ENCODE data around the gene TOR4A.
A peak's percentile ranks its signal among the peaks of the same experiment; 100 is the strongest.

Gene TOR4A

GRCh38 chr9:137294681-137295237, 17.2 kb downstream of the TOR4A start:
- DNase-seq (ENCODE audit: low read depth), result no peak

DNA sequence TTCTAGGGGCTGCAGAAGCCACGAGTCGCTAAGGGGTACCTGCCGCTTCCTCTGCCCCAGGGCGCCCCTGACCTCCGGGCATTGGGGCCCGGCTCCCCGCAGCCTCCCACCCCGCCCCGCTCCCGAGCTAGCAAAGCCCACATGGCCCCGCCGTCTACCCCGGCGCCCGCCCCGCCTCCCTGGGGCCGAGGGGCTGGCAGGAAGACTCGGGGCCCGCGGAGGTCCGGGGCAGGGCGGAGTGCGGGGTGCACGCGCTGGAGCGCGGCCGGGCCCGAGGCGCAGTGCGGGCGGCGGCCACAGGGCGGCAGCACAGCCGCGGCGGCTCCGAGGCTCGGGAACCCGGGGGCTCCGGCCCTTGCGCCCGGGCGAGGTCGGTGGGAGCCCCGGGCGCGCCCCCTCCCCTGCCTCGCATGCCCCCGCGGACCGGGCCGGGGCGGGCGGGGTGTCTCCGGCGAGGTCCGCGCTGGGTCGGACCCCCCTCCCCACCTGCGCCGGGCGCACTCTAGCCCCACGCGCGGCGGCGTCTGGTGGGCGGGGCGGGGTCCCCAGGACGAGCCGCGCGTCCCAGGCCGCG, 17.8 kb downstream of the TOR4A start:
- peak; percentile 62 for DNase-seq (ENCODE audit: low read depth)

GRCh38 chr9:137295849-137296669, 18.5 kb downstream of the TOR4A start:
- DNase-seq (ENCODE audit: low read depth), result no peak

GRCh38 chr9:137296670-137297664, 19.4 kb downstream of the TOR4A start:
- no peak for DNase-seq (ENCODE audit: low read depth)

DNA sequence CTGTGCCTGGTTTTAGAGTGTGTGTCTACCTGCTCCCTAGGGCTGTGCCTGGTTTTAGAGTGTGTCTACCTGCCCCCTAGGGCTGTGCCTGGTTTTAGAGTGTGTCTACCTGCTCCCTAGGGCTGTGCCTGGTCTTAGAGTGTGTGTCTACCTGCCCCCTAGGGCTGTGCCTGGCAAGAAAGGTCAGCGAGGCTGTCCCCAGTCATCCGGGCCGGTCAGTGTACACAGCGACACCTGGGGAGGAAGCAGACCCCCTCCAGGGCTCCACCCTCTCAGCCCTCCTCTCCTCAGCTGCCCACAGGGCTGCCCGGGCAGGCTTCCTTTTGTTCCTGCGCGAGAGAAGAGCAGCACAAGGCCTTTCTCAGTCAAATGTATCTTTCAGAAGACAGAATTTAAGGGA, 20.4 kb downstream of the TOR4A start:
- DNase-seq (ENCODE audit: low read depth), result no peak

- no peak for DNase-seq (ENCODE audit: low read depth)
These were observed 21.1 kb downstream of the TOR4A start for GRCh38 chr9:137298401-137299202.

GRCh38 chr9:137299203-137299565, 21.7 kb downstream of the TOR4A start:
- DNase-seq (ENCODE audit: low read depth), result no peak

DNA sequence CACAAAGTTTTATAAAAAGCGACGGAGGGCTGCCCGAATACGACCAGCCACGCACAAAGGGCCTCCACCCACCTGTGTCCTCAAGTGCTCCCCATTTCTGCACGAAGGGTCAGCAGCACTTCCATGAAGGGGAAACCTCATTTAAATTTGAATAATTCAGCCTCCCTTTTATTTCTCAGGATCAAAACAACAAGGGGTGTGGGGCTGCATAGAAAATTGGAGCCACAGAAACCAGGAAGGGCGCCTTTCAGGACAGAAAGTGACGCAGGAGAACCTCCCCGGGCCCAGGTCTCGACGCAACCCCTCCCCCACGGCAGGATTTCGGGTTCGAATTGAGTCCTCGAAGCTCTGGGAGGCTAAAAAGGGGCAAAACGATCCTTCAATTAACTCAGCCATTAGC, 22.4 kb downstream of the TOR4A start:
- no peak for DNase-seq (ENCODE audit: low read depth)

DNA sequence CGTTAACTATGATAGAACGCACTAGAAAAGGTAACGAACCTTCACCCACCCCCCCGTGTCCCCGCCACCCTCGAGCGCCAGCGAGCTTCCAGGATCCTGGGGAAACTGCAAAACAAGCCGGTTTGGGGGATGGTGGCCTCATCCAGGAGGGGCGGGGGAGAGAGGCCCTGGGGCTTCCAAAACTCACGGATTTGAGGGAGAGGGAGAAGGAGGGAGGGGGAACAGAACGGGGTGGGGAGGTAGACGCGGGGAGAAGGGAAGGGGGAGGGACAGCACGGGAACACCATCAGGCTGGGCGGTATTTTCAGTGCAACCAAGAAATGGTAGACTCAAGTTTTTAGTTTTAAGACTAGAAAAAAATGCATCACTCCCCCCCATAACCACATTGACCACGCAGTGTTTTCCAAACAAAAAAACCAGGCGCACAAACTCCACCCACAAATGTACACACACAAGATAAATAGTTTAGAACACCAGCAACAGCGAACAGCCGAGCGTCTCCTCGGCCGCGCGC, 23.1 kb downstream of the TOR4A start:
- no peak for DNase-seq (ENCODE audit: low read depth)

DNA sequence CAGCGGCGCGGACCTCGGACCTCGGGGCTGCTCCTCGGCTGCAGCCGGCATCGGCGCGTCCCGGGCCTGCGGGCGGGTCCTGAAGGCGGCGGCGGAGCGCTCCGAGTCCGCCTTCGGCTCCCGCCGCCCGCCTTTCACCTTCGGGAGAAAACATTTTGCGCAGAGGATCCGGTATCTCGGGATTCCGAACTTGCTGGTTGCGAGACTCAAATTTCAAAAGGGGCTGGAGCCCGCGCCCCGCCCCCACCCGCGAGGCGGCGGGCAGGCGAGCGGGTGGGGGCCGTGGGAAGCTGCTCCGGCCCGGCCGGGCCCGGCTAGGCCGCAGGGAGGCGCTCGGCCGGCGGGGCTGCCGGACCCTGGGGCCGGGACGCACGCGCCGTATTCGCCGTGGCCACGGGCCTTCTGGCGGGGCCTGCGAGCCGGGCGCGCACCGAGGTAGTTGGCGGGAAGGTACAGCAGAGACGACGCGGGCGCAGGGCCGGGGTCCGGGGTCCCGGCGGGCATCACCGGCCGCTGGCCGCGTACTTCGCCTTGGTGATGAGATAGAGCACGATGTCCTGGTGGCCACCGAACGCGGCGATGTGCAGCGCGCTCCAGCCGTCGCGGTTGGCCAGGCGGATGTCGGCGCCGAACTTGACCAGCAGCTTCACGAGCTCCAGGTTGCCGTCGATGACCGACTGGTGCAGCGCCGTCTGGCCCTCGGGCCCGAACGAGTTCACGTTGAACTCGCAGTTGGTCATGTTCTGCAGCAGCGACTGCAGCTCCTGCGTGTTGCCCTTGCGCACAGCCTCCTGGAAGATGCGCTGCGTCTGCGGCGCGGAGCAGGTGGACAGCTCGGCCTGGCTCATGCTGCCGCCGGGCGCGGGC, 23.8 kb downstream of the TOR4A start:
- DNase-seq (ENCODE audit: low read depth), result no peak

DNA sequence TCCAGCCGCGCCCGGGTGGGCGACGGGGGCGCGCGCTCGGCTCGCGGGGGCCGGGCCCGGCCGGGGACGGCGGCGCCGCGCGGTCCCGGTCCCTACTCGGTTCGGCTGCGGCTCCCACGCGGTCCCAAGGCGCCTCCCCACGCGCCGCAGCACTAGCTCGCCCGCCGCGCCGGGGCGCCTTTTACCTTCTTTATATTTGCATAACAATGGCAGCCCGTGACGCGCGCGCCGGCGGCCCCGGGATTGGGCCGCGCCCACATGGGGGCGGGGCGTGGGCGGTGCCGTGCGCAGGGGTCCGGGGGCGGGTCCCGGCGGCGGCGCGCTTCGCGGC, 24.6 kb downstream of the TOR4A start, which contains the start of gene NRARP:
NRARP (minus strand) TSS at position 154 of the 331 bp plus-strand sequence. CDS start 343 bp downstream, outside the sequence.
- peak; percentile 91 for DNase-seq (ENCODE audit: low read depth)

DNA sequence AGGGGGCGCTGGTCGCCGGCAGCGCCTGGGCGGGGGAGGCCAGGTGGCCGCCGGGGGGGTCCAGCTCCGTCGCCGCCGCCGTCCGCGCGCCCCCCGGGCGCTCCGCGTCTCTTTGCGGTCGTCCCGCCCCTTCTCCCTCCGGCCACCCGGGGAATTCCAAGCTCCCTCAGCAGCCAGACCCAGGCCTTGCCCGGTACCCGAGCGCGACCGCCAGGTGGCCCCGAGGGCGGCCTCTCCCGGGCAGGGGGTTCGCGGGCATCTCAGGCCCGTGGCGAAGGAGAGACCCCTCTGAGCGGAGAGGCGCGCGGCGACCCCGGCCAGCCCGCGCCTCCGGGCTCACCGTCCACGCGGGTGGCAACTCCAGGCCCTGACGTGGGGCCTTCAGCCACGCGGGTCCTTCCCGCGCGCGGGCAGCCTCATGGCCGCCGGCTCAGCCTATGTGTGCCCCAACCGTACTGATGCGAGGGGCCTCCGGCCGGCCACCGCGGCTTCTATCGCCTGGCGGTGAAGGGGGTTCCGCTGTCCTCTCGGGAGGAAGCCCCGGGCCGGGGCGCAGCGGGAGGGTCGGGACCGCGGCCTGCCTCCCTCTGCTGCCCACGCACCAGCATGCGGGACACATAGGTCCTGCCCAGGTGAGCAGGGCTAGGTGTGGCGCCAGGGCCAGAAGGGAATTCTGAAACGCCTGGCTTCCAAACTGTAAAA, 25.1 kb downstream of the TOR4A start:
- DNase-seq (ENCODE audit: low read depth), result no peak

DNA sequence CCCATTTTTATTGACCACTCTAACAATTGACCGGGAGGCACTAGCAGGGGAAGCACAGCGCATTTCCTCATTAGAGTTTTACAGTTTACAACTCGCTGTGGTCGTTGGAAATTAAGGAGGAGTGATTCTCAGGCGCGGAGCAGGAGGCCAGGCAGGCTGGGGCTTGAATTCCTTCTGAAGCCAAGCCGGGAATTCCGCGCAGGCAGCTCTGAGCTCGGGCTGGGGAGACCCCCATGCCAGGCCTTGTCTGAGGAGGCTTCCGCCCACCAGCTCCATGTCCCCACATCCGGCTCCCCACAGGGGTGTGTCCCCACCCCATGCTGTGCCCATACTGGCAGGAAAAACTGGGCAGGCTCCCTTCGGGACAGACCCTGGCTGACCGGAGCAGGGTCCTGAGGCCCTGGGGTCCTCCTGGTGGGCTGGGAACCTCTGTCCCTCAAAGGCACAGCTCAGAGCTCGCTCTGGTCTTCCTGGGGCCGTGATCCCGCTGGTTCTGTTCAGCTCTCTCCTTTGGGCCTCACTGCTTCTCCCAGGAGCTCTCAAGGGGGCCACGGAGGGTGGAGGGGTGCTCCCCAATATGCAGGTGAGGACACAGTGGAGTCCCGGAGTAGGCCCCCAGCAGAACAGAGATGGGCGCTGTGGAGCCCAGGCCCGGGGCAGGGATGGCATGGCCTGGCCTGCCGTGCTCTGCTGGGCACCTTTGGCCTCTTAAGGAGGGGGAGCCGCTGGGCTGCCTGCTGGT, 25.8 kb downstream of the TOR4A start:
- no peak for DNase-seq (ENCODE audit: low read depth)

DNA sequence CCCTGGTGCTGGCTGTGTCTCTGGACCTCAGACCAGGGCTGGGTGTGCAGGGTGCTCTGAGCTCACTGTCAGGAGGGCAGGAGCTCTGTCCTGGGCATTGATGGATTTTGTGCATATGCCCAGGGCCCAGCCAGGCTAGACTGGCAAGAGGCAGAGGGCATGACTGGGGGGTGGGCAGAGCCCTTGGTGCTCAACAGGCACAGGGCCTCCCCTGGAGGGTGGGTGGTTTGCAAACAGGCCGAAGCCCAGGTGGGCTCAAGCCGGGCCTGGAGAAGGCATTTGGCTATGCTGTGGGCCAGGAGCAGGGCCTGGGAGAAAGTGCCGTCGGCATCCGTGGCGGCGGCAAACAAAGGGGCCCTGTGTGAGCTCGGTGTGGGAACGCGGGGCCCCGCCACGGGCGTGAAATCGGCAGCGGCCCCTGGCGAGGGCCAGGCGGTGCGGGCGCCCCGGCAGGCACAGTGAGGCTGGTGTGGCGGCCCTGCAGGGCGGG, 26.4 kb downstream of the TOR4A start:
- DNase-seq (ENCODE audit: low read depth), result no peak

- no peak for DNase-seq (ENCODE audit: low read depth)
These were observed 27.0 kb downstream of the TOR4A start for GRCh38 chr9:137304383-137305059.

DNA sequence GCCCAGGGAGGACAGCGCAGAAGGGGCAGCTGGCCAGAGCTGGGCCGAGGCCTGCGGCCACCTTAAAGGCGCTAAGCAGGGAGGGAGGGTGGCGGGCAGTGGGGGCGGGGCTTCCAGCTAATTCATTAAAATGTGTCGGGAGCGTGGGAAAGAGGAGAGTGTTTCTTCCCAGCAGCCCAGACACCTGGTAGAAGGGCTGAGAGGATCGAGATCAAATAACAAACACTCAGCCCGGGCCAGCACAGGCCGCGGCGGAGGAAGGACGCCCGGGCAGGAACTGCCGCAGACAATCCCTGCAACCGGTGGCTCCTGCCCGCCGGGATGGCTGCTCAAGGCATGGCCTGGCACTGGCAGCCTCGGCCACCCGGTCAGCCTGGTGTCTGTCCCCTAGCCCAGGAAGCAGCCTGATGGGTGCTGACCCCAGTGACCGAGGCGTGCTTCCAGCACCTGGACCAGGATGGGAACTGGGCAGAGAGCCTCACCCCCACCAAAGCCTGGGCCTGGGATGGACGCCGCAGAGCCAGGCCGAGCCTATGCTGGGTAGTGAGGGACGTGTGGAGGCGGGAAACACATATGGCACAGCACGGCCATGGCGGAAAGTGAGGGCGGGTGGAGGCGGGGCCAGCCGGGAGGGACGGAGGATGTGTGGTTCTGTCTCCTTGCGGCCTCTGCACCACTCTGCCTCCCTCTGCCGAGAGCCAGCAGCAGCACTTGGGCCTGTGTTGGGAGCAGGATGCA, 27.7 kb downstream of the TOR4A start:
- peak; percentile 68 for DNase-seq (ENCODE audit: low read depth)

GRCh38 chr9:137305798-137306065, 28.2 kb downstream of the TOR4A start:
- DNase-seq (ENCODE audit: low read depth), result no peak

Measured in activated T-cell treated with anti-CD3 and anti-CD28 coated beads for 48 hours (primary cell).